GM18511 (cell line): Measurements from ENCODE around the gene MAP3K5.
A peak's percentile ranks its signal among the peaks of the same experiment; 100 is the strongest.
"Not testable (repeated sequence)": the region's sequence is repeated elsewhere in the genome, so short reads cannot be mapped to it uniquely, and the experiment has no call there.

ENCODE experiments used
- ATAC-seq: cut with Tn5 transposase; IDR thresholded peaks from one replicate; pipeline ENCODE4 v1.9.1; 2021; ENCODE audit warnings: mild to moderate bottlenecking, moderate library complexity; ENCODE audit not compliant: unreplicated experiment

Gene MAP3K5, protein sequence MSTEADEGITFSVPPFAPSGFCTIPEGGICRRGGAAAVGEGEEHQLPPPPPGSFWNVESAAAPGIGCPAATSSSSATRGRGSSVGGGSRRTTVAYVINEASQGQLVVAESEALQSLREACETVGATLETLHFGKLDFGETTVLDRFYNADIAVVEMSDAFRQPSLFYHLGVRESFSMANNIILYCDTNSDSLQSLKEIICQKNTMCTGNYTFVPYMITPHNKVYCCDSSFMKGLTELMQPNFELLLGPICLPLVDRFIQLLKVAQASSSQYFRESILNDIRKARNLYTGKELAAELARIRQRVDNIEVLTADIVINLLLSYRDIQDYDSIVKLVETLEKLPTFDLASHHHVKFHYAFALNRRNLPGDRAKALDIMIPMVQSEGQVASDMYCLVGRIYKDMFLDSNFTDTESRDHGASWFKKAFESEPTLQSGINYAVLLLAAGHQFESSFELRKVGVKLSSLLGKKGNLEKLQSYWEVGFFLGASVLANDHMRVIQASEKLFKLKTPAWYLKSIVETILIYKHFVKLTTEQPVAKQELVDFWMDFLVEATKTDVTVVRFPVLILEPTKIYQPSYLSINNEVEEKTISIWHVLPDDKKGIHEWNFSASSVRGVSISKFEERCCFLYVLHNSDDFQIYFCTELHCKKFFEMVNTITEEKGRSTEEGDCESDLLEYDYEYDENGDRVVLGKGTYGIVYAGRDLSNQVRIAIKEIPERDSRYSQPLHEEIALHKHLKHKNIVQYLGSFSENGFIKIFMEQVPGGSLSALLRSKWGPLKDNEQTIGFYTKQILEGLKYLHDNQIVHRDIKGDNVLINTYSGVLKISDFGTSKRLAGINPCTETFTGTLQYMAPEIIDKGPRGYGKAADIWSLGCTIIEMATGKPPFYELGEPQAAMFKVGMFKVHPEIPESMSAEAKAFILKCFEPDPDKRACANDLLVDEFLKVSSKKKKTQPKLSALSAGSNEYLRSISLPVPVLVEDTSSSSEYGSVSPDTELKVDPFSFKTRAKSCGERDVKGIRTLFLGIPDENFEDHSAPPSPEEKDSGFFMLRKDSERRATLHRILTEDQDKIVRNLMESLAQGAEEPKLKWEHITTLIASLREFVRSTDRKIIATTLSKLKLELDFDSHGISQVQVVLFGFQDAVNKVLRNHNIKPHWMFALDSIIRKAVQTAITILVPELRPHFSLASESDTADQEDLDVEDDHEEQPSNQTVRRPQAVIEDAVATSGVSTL (N-terminal part only)

DNA sequence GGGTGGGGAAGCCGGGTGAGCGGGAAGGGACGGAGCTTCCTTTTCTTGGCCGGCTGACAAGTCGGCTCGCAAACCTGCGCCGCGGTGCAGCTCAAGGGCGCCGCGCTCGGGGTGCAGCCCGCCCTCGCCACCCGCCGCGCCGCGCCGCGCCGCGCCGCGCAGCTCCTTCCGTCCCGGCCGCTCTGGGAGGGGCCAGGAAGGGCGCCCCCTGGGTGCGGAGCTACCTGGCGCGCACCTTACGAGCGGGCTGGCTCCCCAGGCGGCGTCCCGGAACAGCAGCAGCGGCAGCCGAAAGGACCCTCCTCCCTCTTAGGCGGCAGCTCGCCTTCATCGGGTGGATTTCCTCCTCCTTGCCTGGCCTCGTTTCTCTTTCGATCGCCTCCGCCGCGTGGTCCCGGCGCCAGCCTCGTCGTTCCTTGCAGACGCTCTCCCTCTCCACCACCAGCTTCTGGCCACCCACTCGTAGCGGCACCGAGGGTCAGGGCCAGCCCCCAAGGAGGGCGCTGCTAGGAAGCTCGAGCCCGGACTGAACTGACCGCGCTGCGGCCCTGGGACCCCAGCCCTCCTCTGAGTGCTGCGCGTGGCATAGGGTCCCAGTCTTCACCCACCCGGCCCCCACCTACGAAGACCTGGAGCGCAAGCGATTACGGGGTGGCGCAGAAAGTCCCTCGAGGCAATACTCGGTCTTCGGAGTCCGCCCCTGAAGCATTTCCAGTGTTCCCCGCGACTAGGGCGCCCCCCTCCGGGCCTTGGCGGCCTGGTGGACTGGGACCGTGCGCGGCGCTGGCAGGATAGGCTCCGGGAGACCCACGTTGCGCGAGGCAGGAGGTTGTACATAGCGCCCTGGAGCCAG, at the start of gene MAP3K5:
MAP3K5 (minus strand) TSS at position 68 of the 853 bp plus-strand sequence. CDS start 320 bp downstream, outside the sequence.
- peak; percentile 72 for ATAC-seq

GRCh38 chr6:136840276-136841001, 48.2 kb upstream of the MAP3K5 start:
- no peak for ATAC-seq

GRCh38 chr6:136831873-136832562, 39.7 kb upstream of the MAP3K5 start:
- no peak for ATAC-seq

GRCh38 chr6:136826216-136826615, 33.9 kb upstream of the MAP3K5 start:
- ATAC-seq = no peak

DNA sequence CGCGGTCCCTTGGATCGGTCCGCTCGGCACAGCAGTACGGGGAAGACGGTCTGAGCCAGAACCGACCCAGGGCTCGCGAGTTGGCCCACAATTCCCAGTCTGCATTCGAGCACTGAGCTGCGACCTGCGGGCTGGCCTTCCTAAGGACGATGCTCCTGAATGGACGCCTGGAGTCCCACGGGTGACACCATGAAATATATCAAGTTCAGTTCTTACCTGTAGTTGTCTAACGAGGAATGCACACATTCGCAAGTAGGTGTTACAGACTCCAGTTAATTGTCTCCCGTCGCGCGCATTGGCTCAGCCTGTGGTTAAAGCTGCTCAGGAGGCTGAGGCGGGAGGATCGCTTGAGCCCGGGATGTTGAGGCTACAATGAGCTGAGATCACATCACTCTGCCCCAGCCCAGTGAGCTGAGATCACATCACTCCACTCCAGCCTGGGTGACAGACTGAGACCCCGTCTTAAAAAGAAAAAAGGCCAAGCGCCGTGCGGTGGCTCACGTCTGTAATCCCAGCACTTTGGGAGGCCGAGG, 30.9 kb upstream of the MAP3K5 start:
- ATAC-seq = no peak

DNA sequence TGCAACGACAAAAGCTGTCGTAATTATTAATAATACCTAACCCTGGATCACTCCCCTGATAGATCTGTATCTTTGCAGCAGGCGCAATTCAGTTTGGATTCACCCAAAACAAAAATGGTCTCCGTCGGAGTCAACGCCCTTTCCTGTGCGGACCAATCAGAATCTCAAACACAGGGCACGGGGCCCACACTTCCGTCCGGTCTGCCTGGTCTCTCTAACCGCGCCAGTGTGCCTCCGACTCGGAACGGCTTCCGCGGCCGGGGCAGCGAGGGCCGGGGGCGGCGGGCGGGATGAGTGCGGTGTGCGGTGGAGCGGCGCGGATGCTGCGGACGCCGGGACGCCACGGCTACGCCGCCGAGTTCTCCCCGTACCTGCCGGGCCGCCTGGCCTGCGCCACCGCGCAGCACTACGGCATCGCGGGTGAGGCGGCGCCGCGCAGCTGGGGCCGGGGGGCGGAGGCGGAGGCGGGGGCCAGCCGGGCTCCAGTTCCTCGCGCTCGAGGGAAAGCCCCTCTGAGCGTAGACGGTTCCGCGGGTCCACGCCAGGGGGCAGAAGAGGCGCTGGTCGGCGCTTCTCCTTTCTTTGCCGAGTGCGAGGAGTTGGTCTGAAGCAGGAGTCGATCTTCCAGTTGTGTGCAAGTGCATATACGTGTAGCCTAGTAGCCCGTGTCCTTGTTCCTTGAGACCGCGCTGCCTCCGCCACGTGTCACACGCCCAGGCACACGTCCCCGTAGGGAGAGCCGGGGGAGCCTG, 30.3 kb upstream of the MAP3K5 start, which contains the start of gene PEX7:
PEX7 (plus strand) TSS at position 217 of the 752 bp plus-strand sequence; CDS start at position 291, 74 bp downstream.
- peak; percentile 98 for ATAC-seq

GRCh38 chr6:136822046-136822375, 29.7 kb upstream of the MAP3K5 start:
- ATAC-seq = peak; percentile 5

GRCh38 chr6:136820561-136820960, 28.3 kb upstream of the MAP3K5 start:
- no peak for ATAC-seq

GRCh38 chr6:136816656-136817055, 24.4 kb upstream of the MAP3K5 start:
- no peak for ATAC-seq

DNA sequence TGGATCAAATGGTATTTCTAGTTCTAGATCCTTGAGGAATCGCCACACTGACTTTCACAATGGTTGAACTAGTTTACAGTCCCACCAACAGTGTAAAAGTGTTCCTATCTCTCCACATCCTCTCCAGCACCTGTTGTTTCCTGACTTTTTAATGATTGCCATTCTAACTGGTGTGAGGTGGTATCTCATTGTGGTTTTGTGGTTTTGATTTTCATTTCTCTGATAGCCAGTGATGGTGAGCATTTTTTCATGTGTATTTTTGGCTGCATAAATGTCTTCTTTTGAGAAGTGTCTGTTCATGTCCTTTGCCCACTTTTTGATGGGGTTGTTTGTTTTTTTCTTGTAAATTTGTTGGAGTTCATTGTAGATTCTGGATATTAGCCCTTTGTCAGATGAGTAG, 23.3 kb upstream of the MAP3K5 start:
- ATAC-seq = not testable (repeated sequence)

- ATAC-seq = no peak
These were observed 19.9 kb upstream of the MAP3K5 start for GRCh38 chr6:136812174-136812573.

GRCh38 chr6:136811272-136811671, 19.0 kb upstream of the MAP3K5 start:
- no peak for ATAC-seq

DNA sequence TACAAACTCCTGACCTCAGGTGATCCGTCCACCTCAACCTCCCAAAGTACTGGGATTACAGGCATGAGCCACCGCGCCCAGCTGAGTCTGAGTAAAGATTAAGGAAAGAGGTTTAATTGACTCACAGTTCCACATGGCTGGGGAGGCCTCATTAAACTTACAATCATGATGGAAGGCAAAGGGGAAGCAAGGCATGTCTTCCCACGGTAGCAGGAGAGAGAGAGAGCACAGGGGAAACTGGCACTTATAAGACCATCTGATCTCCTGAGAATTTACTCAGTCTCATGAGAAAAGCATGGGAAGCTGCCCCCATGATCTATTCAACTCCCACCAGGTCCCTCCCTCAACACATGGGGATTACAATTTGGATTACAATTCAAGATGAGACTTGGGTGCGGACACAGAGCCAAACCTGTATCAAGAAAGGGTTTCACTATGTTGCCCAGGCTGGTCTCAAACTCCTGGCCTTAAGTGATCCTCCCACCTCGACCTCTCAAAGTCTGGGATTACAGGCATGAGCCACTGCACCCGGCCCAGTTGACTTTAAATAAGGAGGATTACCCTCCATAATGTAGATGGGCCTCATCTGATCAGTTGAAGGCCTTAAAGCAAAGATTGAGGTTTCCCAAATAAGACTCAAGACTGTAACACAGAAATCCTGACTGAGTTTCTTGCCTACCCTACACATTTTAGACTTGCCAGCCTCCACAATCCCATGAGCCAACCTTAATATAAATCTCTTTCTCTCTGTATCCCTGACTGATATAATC, 17.0 kb upstream of the MAP3K5 start:
- no peak for ATAC-seq

DNA sequence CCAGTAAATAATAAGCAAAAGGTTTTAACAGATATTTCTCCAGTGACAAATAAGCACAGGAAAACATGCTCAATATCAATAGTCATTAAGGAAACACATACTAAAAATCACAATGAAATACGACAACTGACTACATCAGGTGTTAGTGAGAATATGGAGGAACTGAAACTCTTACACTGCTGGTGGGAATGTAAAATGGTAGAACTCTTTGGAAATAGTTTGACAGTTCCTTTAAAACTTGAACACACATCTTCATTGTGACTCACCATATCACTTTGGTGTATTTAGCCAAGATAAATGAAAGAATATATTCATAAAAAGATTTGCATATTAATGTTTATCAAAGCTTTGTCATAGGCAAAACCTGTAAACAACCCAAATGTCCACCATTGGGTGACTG, 11.3 kb upstream of the MAP3K5 start:
- ATAC-seq = no peak

DNA sequence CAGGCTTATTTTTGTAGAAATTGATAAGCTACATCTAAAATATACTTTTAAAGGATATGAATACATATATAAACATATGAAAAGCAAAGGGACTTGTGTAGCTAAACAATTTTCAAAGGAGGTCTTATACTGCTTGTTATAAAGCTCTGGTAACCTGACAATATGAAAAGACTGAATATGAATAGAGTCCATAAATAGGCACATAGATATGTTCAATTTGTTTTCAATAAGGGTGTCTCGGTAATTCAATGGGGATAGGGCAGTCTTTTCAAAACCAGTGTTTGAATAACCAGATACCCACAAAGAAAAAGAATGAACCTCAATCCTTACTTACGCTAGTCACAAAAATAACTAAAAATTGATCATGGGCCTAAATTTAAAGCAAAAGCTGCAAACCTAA, 9.3 kb upstream of the MAP3K5 start:
- ATAC-seq = no peak

GRCh38 chr6:136798044-136798443, 5.8 kb upstream of the MAP3K5 start:
- ATAC-seq = no peak

GRCh38 chr6:136795996-136796395, 3.7 kb upstream of the MAP3K5 start:
- ATAC-seq = no peak
